Stimulated activated CD8-positive, alpha-beta memory T cell treated with anti-CD3 and anti-CD28 coated beads, Interleukin-7, amount 100 ng/mL, for 24 hours (primary cell): ENCODE data around the gene PDE11A.

Experiments
- DNase-seq: peaks from one replicate; pipeline ENCODE4 v3.0.0-alpha.2; 2020; ENCODE audit warnings: low read depth

PDE11A gene

GRCh38 chr2:177724398-177725287, 347.9 kb downstream of the PDE11A start:
- peak; percentile 3 for DNase-seq

- no peak for DNase-seq
Observed at GRCh38 chr2:177723235-177723634, 349.3 kb downstream of the PDE11A start.

- DNase-seq = no peak
Observed at GRCh38 chr2:177721818-177722567, 350.6 kb downstream of the PDE11A start.

GRCh38 chr2:177721087-177721486, 351.5 kb downstream of the PDE11A start:
- no peak for DNase-seq

GRCh38 chr2:177717831-177718618, 354.6 kb downstream of the PDE11A start:
- DNase-seq = no peak

- no peak for DNase-seq
Observed at GRCh38 chr2:177716484-177716883, 356.1 kb downstream of the PDE11A start.

- no peak for DNase-seq
Observed at GRCh38 chr2:177715771-177716170, 356.8 kb downstream of the PDE11A start.

GRCh38 chr2:177714704-177715103, 357.9 kb downstream of the PDE11A start:
- no peak for DNase-seq

- no peak for DNase-seq
Observed at GRCh38 chr2:177712462-177712861, 360.1 kb downstream of the PDE11A start.

GRCh38 chr2:177711483-177712265, 360.9 kb downstream of the PDE11A start:
- no peak for DNase-seq

- DNase-seq = no peak
Observed at GRCh38 chr2:177710889-177711288, 361.7 kb downstream of the PDE11A start.

- no peak for DNase-seq
Observed at GRCh38 chr2:177709986-177710401, 362.6 kb downstream of the PDE11A start.

GRCh38 chr2:177708660-177709444, 363.7 kb downstream of the PDE11A start:
- no peak for DNase-seq

- no peak for DNase-seq
Observed at GRCh38 chr2:177708106-177708505, 364.5 kb downstream of the PDE11A start.

- DNase-seq = no peak
Observed at GRCh38 chr2:177705511-177706173, 366.9 kb downstream of the PDE11A start.

- no peak for DNase-seq
Observed at GRCh38 chr2:177703159-177703558, 369.4 kb downstream of the PDE11A start.

- no peak for DNase-seq
Observed at GRCh38 chr2:177698281-177698680, 374.3 kb downstream of the PDE11A start.

GRCh38 chr2:177694348-177694747, 378.2 kb downstream of the PDE11A start:
- no peak for DNase-seq

GRCh38 chr2:177693658-177694339, 378.8 kb downstream of the PDE11A start:
- DNase-seq = no peak
